LNCaP clone FGC (cell line): ENCODE results near the gene CDKL4.
"Not testable (repeated sequence)": the region's sequence is repeated elsewhere in the genome, so short reads cannot be mapped to it uniquely, and the experiment has no call there.

Source experiments
- DNase-seq: peaks from one replicate; pipeline ENCODE4 v3.0.0-alpha.2; 2011; ENCODE audit warnings: low read depth
- H3K4me3 ChIP-seq: 2 replicates; pipeline ENCODE4 v1.5.1; 2011; ENCODE audit warnings: mild to moderate bottlenecking, low read depth, low read length, control low read depth
- CTCF ChIP-seq: IDR thresholded peaks from 2 replicates; pipeline ENCODE4 v1.5.1; 2012; ENCODE audit warnings: mild to moderate bottlenecking; ENCODE audit not compliant: control insufficient read depth, insufficient read depth; ENCODE audit errors: extremely low read depth

The CDKL4 gene

DNA sequence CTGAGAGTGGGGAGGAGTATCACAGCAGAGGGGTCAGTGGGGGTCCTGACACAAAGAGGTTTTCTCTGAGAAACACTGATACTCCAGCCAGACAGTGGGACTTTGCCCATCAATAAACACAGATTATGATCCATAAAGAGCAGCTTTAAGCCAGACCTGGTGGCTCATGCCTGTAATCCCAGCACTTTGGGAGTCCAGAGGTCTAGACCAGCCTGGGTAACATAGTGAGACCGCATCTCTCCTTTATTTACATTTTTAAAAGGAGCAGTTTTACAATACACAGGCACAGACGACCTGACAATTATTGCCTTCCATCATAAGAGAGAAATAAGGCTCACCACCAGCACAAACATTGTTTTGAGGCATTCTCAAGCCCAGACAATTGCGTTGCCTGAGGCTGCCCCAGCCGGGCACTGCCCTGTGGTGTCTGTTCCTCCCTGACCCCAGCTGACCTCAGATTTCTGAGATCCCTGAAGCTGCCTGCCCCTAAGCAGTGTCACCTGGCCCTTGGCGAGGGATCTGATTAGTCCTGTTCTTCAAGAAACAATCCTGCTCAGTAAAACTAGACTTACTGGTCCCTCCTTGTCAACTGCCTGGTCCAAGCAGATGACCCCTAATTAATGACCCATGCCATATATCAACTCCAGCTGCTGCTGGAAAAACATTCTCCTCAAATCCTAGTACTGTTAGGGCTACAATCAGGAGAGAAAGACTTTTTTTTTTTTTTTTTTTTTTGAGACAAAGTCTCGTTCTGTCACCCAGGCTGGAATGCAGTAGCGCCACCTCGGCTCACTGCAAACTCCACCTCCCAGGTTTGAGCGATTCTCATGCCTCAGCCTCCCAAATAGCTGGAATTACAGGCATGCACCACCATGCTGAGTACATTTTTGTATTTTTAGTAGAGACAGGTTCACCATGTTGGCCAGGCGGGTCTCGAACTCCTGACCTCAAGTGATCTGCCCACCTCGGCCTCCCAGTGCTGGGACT, 63.5 kb downstream of the CDKL4 start:
- TF ChIP-seq CTCF = no peak
- peak; percentile 71 for DNase-seq
- no peak overlapping the region for H3K4me3 ChIP-seq

DNA sequence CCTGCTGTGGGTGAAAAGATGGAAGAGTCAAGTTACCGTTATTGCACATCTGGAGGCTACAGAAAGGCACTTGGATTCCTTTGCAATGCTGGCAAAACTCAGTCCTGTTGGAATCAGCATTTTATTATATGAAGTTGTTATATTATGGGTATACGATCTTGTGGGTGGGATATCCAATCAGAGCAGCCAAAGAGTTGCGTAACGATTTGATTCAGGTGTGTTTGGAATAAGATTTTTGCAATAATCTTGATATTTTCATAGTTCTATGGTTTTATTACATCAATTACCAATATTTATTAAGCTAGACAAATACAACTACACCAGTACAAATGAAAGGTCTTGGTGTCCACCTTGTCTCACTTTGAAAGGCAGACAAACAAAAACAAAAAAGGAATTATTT, 65.0 kb downstream of the CDKL4 start:
- no peak for TF ChIP-seq CTCF
- no peak for DNase-seq
- H3K4me3 ChIP-seq = no peak overlapping the region

DNA sequence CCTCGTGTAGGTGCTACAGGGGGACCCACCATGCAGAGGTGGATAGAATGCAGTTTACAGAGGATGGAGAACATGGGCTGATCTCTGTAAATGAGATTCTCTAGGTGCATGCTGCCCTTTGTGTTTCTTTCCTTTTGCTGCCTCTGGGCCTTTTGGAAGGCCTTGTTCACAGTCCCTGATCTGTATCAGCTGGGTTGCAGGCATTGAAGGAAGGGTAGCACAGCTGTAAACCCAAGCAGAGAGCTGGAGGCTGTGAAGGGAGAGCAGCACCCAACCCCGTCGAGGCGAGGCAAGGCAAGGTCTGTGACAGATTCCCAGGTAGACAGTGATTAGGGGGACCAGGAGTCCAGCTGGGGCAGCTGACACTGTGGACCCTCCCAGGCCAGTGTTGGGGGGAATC, 66.8 kb downstream of the CDKL4 start:
- no peak for TF ChIP-seq CTCF
- no peak overlapping the region for H3K4me3 ChIP-seq
- DNase-seq = no peak

- H3K4me3 ChIP-seq = no peak overlapping the region
- no peak for TF ChIP-seq CTCF
- no peak for DNase-seq
Measured at GRCh38 chr2:39175026-39175812, 68.6 kb downstream of the CDKL4 start.

DNA sequence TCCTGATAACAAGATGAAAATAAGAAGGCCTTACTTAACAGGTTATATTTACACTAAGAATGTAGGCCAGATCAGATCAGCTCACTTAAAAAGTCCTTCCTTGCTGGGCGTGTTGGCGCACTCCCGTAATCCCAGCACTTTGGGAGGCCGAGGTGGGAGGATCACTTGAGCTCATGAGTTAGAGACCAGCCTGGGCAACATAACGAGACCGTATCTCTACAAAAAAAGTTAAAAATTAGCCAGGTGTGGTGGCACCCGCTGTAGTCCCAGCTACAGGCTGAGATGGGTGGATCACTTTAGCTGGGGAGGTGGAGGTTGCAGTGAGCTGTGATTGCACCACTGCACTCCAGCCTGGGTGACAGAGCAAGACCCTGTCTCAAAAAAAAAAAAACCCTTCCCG, 69.7 kb downstream of the CDKL4 start:
- TF ChIP-seq CTCF = no peak
- DNase-seq = no peak

GRCh38 chr2:39172047-39172706, 71.6 kb downstream of the CDKL4 start:
- not testable (repeated sequence) for DNase-seq, H3K4me3 ChIP-seq

More for the DNA sequence above, 69.7 kb downstream of the CDKL4 start:
- H3K4me3 ChIP-seq = no peak overlapping the region

DNA sequence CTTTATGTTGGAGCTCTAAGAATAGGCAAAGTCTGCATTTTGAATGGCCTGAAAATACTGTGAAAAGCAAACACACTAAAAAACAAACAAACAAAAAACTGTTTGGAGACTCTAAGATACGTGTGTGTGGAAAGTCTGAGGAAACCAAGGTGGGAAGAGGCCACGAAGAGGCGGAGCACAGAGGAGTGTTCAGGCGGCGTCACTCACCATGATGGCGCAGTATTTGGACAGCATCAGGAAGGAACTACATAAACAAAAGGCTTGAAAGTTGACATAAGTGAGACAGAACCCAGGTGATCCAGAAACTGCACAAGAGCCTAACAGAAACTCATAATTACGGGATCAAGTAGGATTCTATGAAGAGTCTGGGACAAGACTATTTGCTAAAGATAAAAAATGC, 72.1 kb downstream of the CDKL4 start:
- no peak for DNase-seq
- no peak overlapping the region for H3K4me3 ChIP-seq
- TF ChIP-seq CTCF = no peak
